ENCODE results near the gene SH3BP5. TPM values are rescaled to one million over a fixed set of nuclear protein-coding genes. Genes with fewer than 3 reads are reported as not detected.

SH3BP5 gene
- total RNA-seq, 1 donor from 2014 or later = 10.5 TPM

GRCh38 chr3:15279671-15280402, 52.5 kb downstream of the SH3BP5 start:
- no peak for ATAC-seq
- DNase-seq (ENCODE audit: low spot score) = no peak

GRCh38 chr3:15279205-15279604, 53.2 kb downstream of the SH3BP5 start:
- ATAC-seq = no peak
- DNase-seq (ENCODE audit: low spot score) = no peak

- no peak for ATAC-seq
- no peak for DNase-seq (ENCODE audit: low spot score)
Observed at GRCh38 chr3:15277861-15278500, 54.4 kb downstream of the SH3BP5 start.

- ATAC-seq (no peak), DNase-seq (ENCODE audit: low spot score) (no peak)
Observed at GRCh38 chr3:15276028-15276724, 56.2 kb downstream of the SH3BP5 start.

GRCh38 chr3:15273227-15273626, 59.2 kb downstream of the SH3BP5 start:
- ATAC-seq = no peak
- DNase-seq (ENCODE audit: low spot score) = no peak

- peak; percentile 43 for DNase-seq (ENCODE audit: low spot score)
- ATAC-seq = no peak
Observed at GRCh38 chr3:15272426-15273196, 59.8 kb downstream of the SH3BP5 start.

GRCh38 chr3:15271785-15272381, 60.5 kb downstream of the SH3BP5 start:
- DNase-seq (ENCODE audit: low spot score) = peak; percentile 55

GRCh38 chr3:15271030-15271429, 61.4 kb downstream of the SH3BP5 start:
- no peak for ATAC-seq
- no peak for DNase-seq (ENCODE audit: low spot score)

More at GRCh38 chr3:15271785-15272381, 60.5 kb downstream of the SH3BP5 start:
- ATAC-seq = peak; percentile 25

- peak; percentile 21 for ATAC-seq
- DNase-seq (ENCODE audit: low spot score) = peak; percentile 65
Observed at GRCh38 chr3:15269091-15269989, 63.0 kb downstream of the SH3BP5 start.

GRCh38 chr3:15268033-15268631, 64.3 kb downstream of the SH3BP5 start:
- DNase-seq (ENCODE audit: low spot score) = peak; percentile 81
- ATAC-seq = peak; percentile 94

GRCh38 chr3:15267502-15267901, 64.9 kb downstream of the SH3BP5 start:
- no peak for ATAC-seq

GRCh38 chr3:15266510-15267376, 65.6 kb downstream of the SH3BP5 start:
- ATAC-seq (no peak), DNase-seq (ENCODE audit: low spot score) (no peak)

More at GRCh38 chr3:15267502-15267901, 64.9 kb downstream of the SH3BP5 start:
- DNase-seq (ENCODE audit: low spot score) = no peak

GRCh38 chr3:15265655-15266509, 66.5 kb downstream of the SH3BP5 start:
- ATAC-seq = no peak
- DNase-seq (ENCODE audit: low spot score) = no peak

- DNase-seq (ENCODE audit: low spot score) (no peak), ATAC-seq (no peak)
Observed at GRCh38 chr3:15264486-15264885, 67.9 kb downstream of the SH3BP5 start.

- DNase-seq (ENCODE audit: low spot score) (no peak), ATAC-seq (no peak)
Observed at GRCh38 chr3:15263926-15264325, 68.5 kb downstream of the SH3BP5 start.

GRCh38 chr3:15263120-15263519, 69.3 kb downstream of the SH3BP5 start:
- ATAC-seq (no peak), DNase-seq (ENCODE audit: low spot score) (no peak)

GRCh38 chr3:15262021-15262420, 70.4 kb downstream of the SH3BP5 start:
- DNase-seq (ENCODE audit: low spot score) = no peak
- no peak for ATAC-seq

All from left lobe of liver (tissue), 2 donors.